ENCODE results near the gene MUC5AC.

MUC5AC gene

GRCh38 chr11:1197431-1197885, 39.7 kb downstream of the MUC5AC start:
- DNase-seq (ENCODE audit: low spot score): no peak

- DNase-seq (ENCODE audit: low spot score): no peak
Measured at GRCh38 chr11:1197886-1198560, 40.3 kb downstream of the MUC5AC start.

- DNase-seq (ENCODE audit: low spot score): no peak
Measured at GRCh38 chr11:1198561-1199240, 40.9 kb downstream of the MUC5AC start.

GRCh38 chr11:1199241-1199750, 41.5 kb downstream of the MUC5AC start:
- DNase-seq (ENCODE audit: low spot score): no peak

GRCh38 chr11:1199751-1200610, 42.2 kb downstream of the MUC5AC start:
- DNase-seq (ENCODE audit: low spot score): no peak

- DNase-seq (ENCODE audit: low spot score): no peak
Measured at GRCh38 chr11:1200611-1201191, 42.9 kb downstream of the MUC5AC start.

- DNase-seq (ENCODE audit: low spot score): no peak
Measured at GRCh38 chr11:1201395-1202153, 43.8 kb downstream of the MUC5AC start.

- DNase-seq (ENCODE audit: low spot score): peak; percentile 64
Measured at GRCh38 chr11:1202154-1202775, 44.5 kb downstream of the MUC5AC start.

- peak; percentile 85 for DNase-seq (ENCODE audit: low spot score)
Measured at GRCh38 chr11:1202776-1203504, 45.2 kb downstream of the MUC5AC start.

- no peak for DNase-seq (ENCODE audit: low spot score)
Measured at GRCh38 chr11:1203505-1204271, 45.9 kb downstream of the MUC5AC start.

- DNase-seq (ENCODE audit: low spot score): no peak
Measured at GRCh38 chr11:1204381-1205101, 46.8 kb downstream of the MUC5AC start.

- no peak for DNase-seq (ENCODE audit: low spot score)
Measured at GRCh38 chr11:1205121-1205986, 47.6 kb downstream of the MUC5AC start.

GRCh38 chr11:1205987-1206331, 48.2 kb downstream of the MUC5AC start:
- DNase-seq (ENCODE audit: low spot score): no peak

GRCh38 chr11:1206391-1207271, 48.9 kb downstream of the MUC5AC start:
- DNase-seq (ENCODE audit: low spot score): no peak

GRCh38 chr11:1207401-1208143, 49.8 kb downstream of the MUC5AC start:
- no peak for DNase-seq (ENCODE audit: low spot score)

- DNase-seq (ENCODE audit: low spot score): no peak
Measured at GRCh38 chr11:1208144-1208393, 50.3 kb downstream of the MUC5AC start.

Data from hepatic stellate cell (primary cell).